ENCODE data around the gene HNRNPL. TPM values are rescaled to one million over a fixed set of nuclear protein-coding genes. Genes with fewer than 3 reads are reported as not detected.

The HNRNPL gene
- 278 TPM for total RNA-seq

GRCh38 chr19:38849860-38850435 is at the start of gene HNRNPL:
Gene HNRNPL, minus strand, starts transcription at chr19:38849986. Its CDS starts 20 bp downstream, at chr19:38849966.

DNA sequence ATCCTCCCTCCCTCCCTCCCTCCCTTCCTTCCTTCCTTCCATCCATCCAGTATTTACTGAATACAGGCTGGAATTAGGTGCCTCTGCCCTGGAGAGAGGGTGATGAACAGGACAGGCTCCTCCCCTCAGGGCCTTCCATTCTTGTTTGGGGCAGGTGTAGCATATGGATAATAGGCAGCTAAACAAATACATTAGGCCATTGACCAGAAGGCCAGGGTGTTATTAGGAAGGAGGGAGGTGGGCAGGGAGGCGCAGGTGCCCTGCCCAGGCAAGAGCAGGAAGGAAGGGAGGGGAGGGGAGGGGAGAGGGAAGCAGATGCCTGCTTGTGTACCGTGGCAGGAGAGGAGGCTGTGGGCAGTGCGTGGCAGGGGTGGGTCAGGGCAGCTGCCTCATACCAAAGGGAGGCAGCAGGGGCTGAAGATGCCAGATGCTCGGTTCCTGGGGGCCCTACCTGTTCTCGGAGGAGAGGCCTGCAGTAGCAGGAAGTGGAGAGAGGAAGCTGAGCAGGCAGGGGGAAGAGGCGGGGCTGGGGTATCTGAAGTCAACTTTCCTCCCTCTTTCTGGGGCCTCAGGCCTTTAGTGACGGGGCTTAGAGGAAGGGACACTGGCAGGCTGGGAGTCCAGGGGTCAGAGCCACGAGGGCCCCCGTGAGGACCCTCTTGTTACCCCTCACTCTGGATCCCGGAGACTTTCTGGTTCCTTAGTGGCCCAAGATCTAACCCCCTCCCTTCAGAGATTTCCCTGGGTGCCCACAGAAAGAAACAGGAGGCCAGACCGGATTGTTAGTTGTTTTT is 28.2 kb upstream of the HNRNPL start, which contains the start of gene RINL:
Gene RINL, minus strand, starts transcription at position 495 of the 794 bp plus-strand sequence. CDS start 1,533 bp downstream, outside the sequence.

GRCh38 chr19:38812841-38813320 is 36.9 kb downstream of the HNRNPL start, which contains the start of gene LGALS4:
Gene LGALS4, minus strand, starts transcription at chr19:38812945. Its CDS starts 59 bp downstream, at chr19:38812886.

GRCh38 chr19:38788478-38789243 is 61.1 kb downstream of the HNRNPL start, which contains the start of gene LGALS7B:
Gene LGALS7B, plus strand, starts transcription at chr19:38789200. Its CDS starts 27 bp downstream, at chr19:38789227.

Other genes starting within 250 kb of the HNRNPL start
- 6.2 TPM for gene MAP4K1, start 232.0 kb downstream of the HNRNPL start, total RNA-seq
- gene EIF3K, start 230.8 kb downstream of the HNRNPL start, total RNA-seq: 330 TPM
- gene ACTN4, start 202.3 kb downstream of the HNRNPL start, total RNA-seq: 293 TPM
- 0.38 TPM for gene CAPN12, start 105.5 kb downstream of the HNRNPL start, total RNA-seq
- not detected for gene LGALS7, start 76.5 kb downstream of the HNRNPL start, total RNA-seq
- gene LGALS7B, start 60.8 kb downstream of the HNRNPL start, total RNA-seq: 2.1 TPM
- 0.55 TPM for gene LGALS4, start 37.0 kb downstream of the HNRNPL start, total RNA-seq
- 40.1 TPM for gene ECH1, start 18.2 kb downstream of the HNRNPL start, total RNA-seq
- 3.3 TPM for gene RINL, start 28.3 kb upstream of the HNRNPL start, total RNA-seq
- gene SIRT2, start 49.6 kb upstream of the HNRNPL start, total RNA-seq: 57.0 TPM
- 9.3 TPM for gene NFKBIB, start 50.0 kb upstream of the HNRNPL start, total RNA-seq
- 1.6 TPM for gene CCER2, start 62.2 kb upstream of the HNRNPL start, total RNA-seq
- gene SARS2, start 80.8 kb upstream of the HNRNPL start, total RNA-seq: 20.2 TPM
- gene MRPS12, start 81.0 kb upstream of the HNRNPL start, total RNA-seq: 16.3 TPM
- 25.0 TPM for gene FBXO17, start 125.8 kb upstream of the HNRNPL start, total RNA-seq
- 9.3 TPM for gene FBXO27, start 182.6 kb upstream of the HNRNPL start, total RNA-seq
- gene ACP7, start 234.4 kb upstream of the HNRNPL start, total RNA-seq: not detected